B cell (primary cell): Measurements from ENCODE around the gene MAP3K12. TPM values are rescaled to one million over a fixed set of nuclear protein-coding genes. Genes with fewer than 3 reads are reported as not detected.

Experiments
- ATAC-seq: fragments of 200-7000 bp; cut with Tn5 transposase; one replicate; pipeline ENCODE4 v1.10.0; 2021; ENCODE audit warnings: low read depth, mild to moderate bottlenecking, moderate number of reproducible peaks, moderate library complexity
- CTCF ChIA-PET: fragments of 350-600 bp; sonication (Branson Sonifier 250); formaldehyde crosslinking; loops from one replicate; lab custom pipeline; 2021; ENCODE audit warnings: antibody characterized with exemption, inconsistent platforms; lab: Charles Lee
- POLR2A ChIA-PET: fragments of 350-600 bp; sonication (Branson Sonifier 250); formaldehyde crosslinking; loops from one replicate; lab custom pipeline; 2021; ENCODE audit warnings: antibody characterized with exemption; lab: Charles Lee
- DNase-seq: peaks from one replicate; pipeline ENCODE4 v3.0.0; 2013
- H2AFZ ChIP-seq: 2 replicates; pipeline ENCODE4 v1.6.1; 2012; ENCODE audit warnings: mild to moderate bottlenecking, low read depth, low read length; ENCODE audit not compliant: insufficient read depth, poor library complexity, severe bottlenecking
- H3K27ac ChIP-seq, 2 donors: 1 replicate in 1 of 2; 2 replicates in 1 of 2; pipeline ENCODE4 v1.5.1; 2012 to 2013; ENCODE audit warnings: low read length in 2 of 2, mild to moderate bottlenecking in 2 of 2, moderate library complexity in 1 of 2
- H3K27me3 ChIP-seq, 4 experiments: fragments of 200-600 bp in 1 of 4; sonication (generic) in 1 of 4; replicated peaks in 1 of 4; 1 replicate in 2 of 4; 2 replicates in 2 of 4; pipeline versions ENCODE4 v1.6.1 to v1.7.0; 2013 to 2016; ENCODE audit warnings: low read length in 3 of 4, mild to moderate bottlenecking in 2 of 4, mixed read lengths in 1 of 4, moderate library complexity in 1 of 4; ENCODE audit not compliant: insufficient read depth in 4 of 4, control insufficient read depth in 3 of 4; ENCODE audit errors: control extremely low read depth in 1 of 4
- H3K36me3 ChIP-seq, 2 experiments: replicated peaks in 1 of 2; 1 replicate in 1 of 2; 2 replicates in 1 of 2; pipeline versions ENCODE4 v1.6.1 to v1.7.1; 2013; ENCODE audit warnings: low read length in 1 of 2; ENCODE audit not compliant: insufficient read depth in 2 of 2, control insufficient read depth in 1 of 2; ENCODE audit errors: control extremely low read depth in 1 of 2, extremely low read depth in 1 of 2
- H3K4me1 ChIP-seq, 2 donors: fragments of 200-600 bp in 1 of 2; sonication (generic) in 1 of 2; 1 replicate in 1 of 2; 2 replicates in 1 of 2; pipeline versions ENCODE4 v1.5.1 to v1.6.1; 2013 to 2017; ENCODE audit warnings: low read length in 2 of 2; ENCODE audit not compliant: control insufficient read depth in 2 of 2, insufficient read depth in 2 of 2
- H3K4me2 ChIP-seq: replicated peaks from 2 replicates; pipeline ENCODE3; 2012; ENCODE audit warnings: mild to moderate bottlenecking, low read depth, low read length; ENCODE audit not compliant: poor library complexity, severe bottlenecking
- H3K4me3 ChIP-seq, 5 experiments: fragments of 200-600 bp in 1 of 5; sonication (generic) in 1 of 5; 1 replicate in 3 of 5; 2 replicates in 2 of 5; pipeline versions ENCODE4 v1.5.1 to v1.7.0; 2011 to 2016; ENCODE audit warnings: low read length in 4 of 5, mild to moderate bottlenecking in 4 of 5, low read depth in 2 of 5, control low read depth in 1 of 5, moderate library complexity in 1 of 5; ENCODE audit not compliant: insufficient read depth in 1 of 5; ENCODE audit errors: control extremely low read depth in 1 of 5, extremely low read depth in 1 of 5
- H3K79me2 ChIP-seq: fragments of 200-600 bp; sonication (generic); one replicate; pipeline ENCODE4 v1.6.0; 2016; ENCODE audit warnings: low read length; ENCODE audit not compliant: control insufficient read depth, insufficient read depth
- H3K9ac ChIP-seq: fragments of 200-600 bp; sonication (generic); 2 replicates; pipeline ENCODE4 v1.6.1; 2017; ENCODE audit warnings: mild to moderate bottlenecking, low read length, moderate library complexity
- H3K9me3 ChIP-seq, 3 donors: one replicate each; pipeline versions ENCODE4 v1.6.1 to v1.7.1; 2013; ENCODE audit warnings: low read length in 2 of 3; ENCODE audit not compliant: control insufficient read depth in 2 of 3, insufficient read depth in 1 of 3; ENCODE audit errors: control extremely low read depth in 1 of 3
- H4K20me1 ChIP-seq: 2 replicates; pipeline ENCODE4 v1.6.0; 2012; ENCODE audit warnings: mild to moderate bottlenecking, low read length; ENCODE audit not compliant: insufficient read depth, control insufficient read depth, poor library complexity, severe bottlenecking
- H3K27ac Mint-ChIP-seq: one replicate; pipeline ENCODE4 v1.8.0; 2021; ENCODE audit warnings: mixed read lengths
- H3K27me3 Mint-ChIP-seq: one replicate; pipeline ENCODE4 v1.8.0; 2021; ENCODE audit warnings: mixed read lengths
- H3K4me1 Mint-ChIP-seq: one replicate; pipeline ENCODE4 v1.8.0; 2021; ENCODE audit warnings: mixed read lengths
- H3K4me3 Mint-ChIP-seq: one replicate; pipeline ENCODE4 v1.8.0; 2021; ENCODE audit warnings: mixed read lengths
- H3K9me3 Mint-ChIP-seq: one replicate; pipeline ENCODE4 v1.8.0; 2022; ENCODE audit warnings: mixed read lengths; ENCODE audit not compliant: insufficient read depth
- CTCF ChIP-seq: fragments of 200-600 bp; IDR thresholded peaks from one replicate; pipeline ENCODE4 v1.8.0; 2022; ENCODE audit warnings: antibody characterized with exemption, mild to moderate bottlenecking
- EZH2 ChIP-seq: IDR thresholded peaks from 2 replicates; pipeline ENCODE4 v1.6.1; 2012; ENCODE audit warnings: borderline replicate concordance, low read depth, mild to moderate bottlenecking, moderate library complexity, low read length; ENCODE audit not compliant: insufficient read depth, poor library complexity, severe bottlenecking
- WGBS: methylation state at CpG from one replicate; pipeline ENCODE4 v1.1.5; 2013; ENCODE audit warnings: missing lambda C conversion rate; ENCODE audit not compliant: insufficient coverage; 5-methylcytosine and 5-hydroxymethylcytosine counted together
- intact Hi-C: fragments of 100-400 bp; cut with micrococcal nuclease; formaldehyde crosslinking; loops from one replicate; pipeline ENCODE4 v1.10.0; 2022
- polyA plus RNA-seq: library from polyadenylated mRNA; depleted of rRNA; stranded (reverse); fragments of >200 nt; gene quantifications from 2 replicates; pipeline ENCODE4 v1.2.3, GENCODE V29; 2012
- total RNA-seq, 2 donors: library from RNA; stranded (reverse); fragments of 120-200 nt in 1 of 2; gene quantifications; 1 replicate in 1 of 2; 2 replicates in 1 of 2; pipeline versions ENCODE4 v1.2.3 to v1.2.4, GENCODE V29; 2013 to 2022

Gene MAP3K12
- total and polyA plus RNA-seq, 2 donors (not counting 1 experiment from before 2014, with no cell fraction given), result 15.0 to 17.0 TPM

- DNase-seq, result no peak
- H3K79me2 ChIP-seq, result peaks cover 75% of the 10 kb centered on the region
- H3K9me3 ChIP-seq, result no peaks in the 10 kb centered on the region
- POLR2A ChIA-PET, result interaction anchor here (1.6 kb wide), 1 partner anchor 13 kb away, joined by 7 read pairs; the partner anchor contains the start of gene PRR13
- TF ChIP-seq CTCF (no peak), EZH2 (no peak)
- peak overlapping the region in 1 of 2 donors; percentile 94 for H3K27ac ChIP-seq
- no peak for ATAC-seq
- CTCF ChIA-PET, result interaction anchor here (0.9 to 2.7 kb wide), 4 partner anchors 22 to 139 kb away, joined by 3 to 8 read pairs (median 4); partner anchors contain the start of gene AAAS
- 100% methylated on average over 2 of the region's 6 CpGs for WGBS
- Mint-ChIP-seq H3K9me3 (no peaks in the 10 kb centered on the region), H3K4me1 (peaks cover 28% of the 10 kb centered on the region), H3K27me3 (no peaks in the 10 kb centered on the region), H3K27ac (no peak overlapping the region), H3K4me3 (peak overlapping the region; percentile 97)
- peaks cover 15 to 20% of the 10 kb centered on the region in 2 donors for H3K4me1 ChIP-seq
- H3K36me3 ChIP-seq, result peaks cover 15 to 47% of the 10 kb centered on the region in 2 experiments
- no peaks in the 10 kb centered on the region for H3K27me3 ChIP-seq
- no peak overlapping the region for H3K9ac ChIP-seq
- peak overlapping the region; percentile 78 for H3K4me2 ChIP-seq
- H4K20me1 ChIP-seq, result peaks cover 68% of the 10 kb centered on the region
- no peak overlapping the region for H3K4me3 ChIP-seq
- no peak overlapping the region for H2AFZ ChIP-seq
- intact Hi-C loops, result loop anchor here (2.0 to 5.0 kb wide), 4 partner anchors 39 to 273 kb away; partner anchors contain the start of genes CALCOCO1, CSAD and ZNF740
These were observed 45.2 kb downstream of the MAP3K12 start for GRCh38 chr12:53453953-53454640.
